HEK293 (cell line): ENCODE measurements around the gene MKNK2.
A peak's percentile ranks its signal among the peaks of the same experiment; 100 is the strongest.

ENCODE experiments used
- CTCF ChIA-PET: fragments of 350-600 bp; formaldehyde crosslinking; extraction: SDS; loops from one replicate; lab custom pipeline; 2021; ENCODE audit warnings: antibody characterized with exemption; lab: Yijun Ruan, JAX
- POLR2A ChIA-PET: fragments of 300-600 bp; formaldehyde crosslinking; extraction: SDS; loops from one replicate; lab custom pipeline; 2020; ENCODE audit warnings: antibody characterized with exemption, inconsistent platforms; lab: Yijun Ruan, JAX
- H3K27ac ChIP-seq: fragments of 200-500 bp; sonication (Bioruptor generic); 2 replicates; pipeline ENCODE4 v1.5.1; 2014; ENCODE audit warnings: low read depth, low read length, control low read depth, inconsistent platforms; ENCODE audit errors: extremely low read depth
- H3K36me3 ChIP-seq, 2 experiments: fragments of 200-500 bp in 1 of 2; sonication (Bioruptor generic) in 1 of 2; 1 replicate in 1 of 2; 2 replicates in 1 of 2; pipeline ENCODE4 v1.5.1; 2014 to 2017; ENCODE audit warnings: inconsistent platforms in 2 of 2, low read length in 2 of 2; ENCODE audit not compliant: control insufficient read depth in 2 of 2, insufficient read depth in 1 of 2
- H3K4me1 ChIP-seq: fragments of 200-500 bp; sonication (Bioruptor generic); 2 replicates; pipeline ENCODE4 v1.5.1; 2014; ENCODE audit warnings: mild to moderate bottlenecking, low read length, inconsistent platforms; ENCODE audit not compliant: control insufficient read depth, insufficient read depth
- H3K4me3 ChIP-seq: 2 replicates; pipeline ENCODE4 v1.5.1; 2011; ENCODE audit warnings: low read depth, mild to moderate bottlenecking, control low read depth, low read length, moderate library complexity
- H3K9me3 ChIP-seq: fragments of 200-500 bp; sonication (Bioruptor generic); 2 replicates; pipeline ENCODE4 v1.5.1; 2014; ENCODE audit warnings: low read depth, low read length, inconsistent platforms; ENCODE audit not compliant: control insufficient read depth, insufficient read depth
- SP7 ChIP-seq: fragments of 450-650 bp; formaldehyde crosslinking; IDR thresholded peaks from 2 replicates; pipeline ENCODE4 v1.5.1; 2016; ENCODE audit warnings: missing biosample characterization, missing genetic modification characterization
- TRIM28 ChIP-seq: IDR thresholded peaks from 2 replicates; pipeline ENCODE4 v1.6.1; 2011; ENCODE audit warnings: low read length, control low read depth, borderline replicate concordance
- ZBTB6 ChIP-seq: fragments of 450-650 bp; formaldehyde crosslinking; IDR thresholded peaks from 2 replicates; pipeline ENCODE4 v1.5.1; 2017; ENCODE audit warnings: missing biosample characterization, missing genetic modification characterization
- ZNF112 ChIP-seq: fragments of 450-650 bp; formaldehyde crosslinking; IDR thresholded peaks from 2 replicates; pipeline ENCODE4 v1.5.0; 2017; ENCODE audit warnings: missing biosample characterization, missing genetic modification characterization
- ZNF2 ChIP-seq: fragments of 450-650 bp; formaldehyde crosslinking; IDR thresholded peaks from 2 replicates; pipeline ENCODE4 v1.5.1; 2016; ENCODE audit warnings: missing biosample characterization, missing genetic modification characterization
- ZNF202 ChIP-seq: fragments of 450-650 bp; formaldehyde crosslinking; IDR thresholded peaks from 2 replicates; pipeline ENCODE4 v1.5.1; 2016; ENCODE audit warnings: missing biosample characterization, missing genetic modification characterization, borderline replicate concordance
- ZNF366 ChIP-seq: fragments of 450-650 bp; formaldehyde crosslinking; conservative IDR thresholded peaks from 2 replicates; pipeline ENCODE4 v1.5.1; 2016; ENCODE audit warnings: missing biosample characterization, missing genetic modification characterization
- ZNF394 ChIP-seq: fragments of 450-650 bp; formaldehyde crosslinking; IDR thresholded peaks from 2 replicates; pipeline ENCODE4 v1.5.1; 2016; ENCODE audit warnings: missing biosample characterization, missing genetic modification characterization, mild to moderate bottlenecking, moderate library complexity, borderline replicate concordance
- ZNF416 ChIP-seq: fragments of 450-650 bp; formaldehyde crosslinking; IDR thresholded peaks from 2 replicates; pipeline ENCODE4 v1.5.1; 2016; ENCODE audit warnings: missing biosample characterization, missing genetic modification characterization
- ZNF513 ChIP-seq: fragments of 450-650 bp; IDR thresholded peaks from 2 replicates; pipeline ENCODE4 v1.5.1; 2018; ENCODE audit warnings: missing biosample characterization, missing genetic modification characterization
- ZNF548 ChIP-seq: fragments of 450-650 bp; formaldehyde crosslinking; IDR thresholded peaks from 2 replicates; pipeline ENCODE4 v1.5.1; 2016; ENCODE audit warnings: missing biosample characterization, missing genetic modification characterization
- ZNF600 ChIP-seq: fragments of 450-650 bp; formaldehyde crosslinking; IDR thresholded peaks from 2 replicates; pipeline ENCODE4 v1.5.1; 2016; ENCODE audit warnings: missing biosample characterization, missing genetic modification characterization
- ZNF610 ChIP-seq: fragments of 450-650 bp; formaldehyde crosslinking; IDR thresholded peaks from 2 replicates; pipeline ENCODE4 v1.5.1; 2016; ENCODE audit warnings: missing biosample characterization, missing genetic modification characterization, borderline replicate concordance
- ZNF629 ChIP-seq: fragments of 450-650 bp; formaldehyde crosslinking; IDR thresholded peaks from 2 replicates; pipeline ENCODE4 v1.5.1; 2017; ENCODE audit warnings: missing biosample characterization, missing genetic modification characterization
- ZNF660 ChIP-seq: fragments of 450-650 bp; IDR thresholded peaks from 2 replicates; pipeline ENCODE4 v1.5.1; 2018; ENCODE audit warnings: missing biosample characterization, mild to moderate bottlenecking, missing genetic modification characterization
- ZNF677 ChIP-seq: fragments of 450-650 bp; IDR thresholded peaks from 2 replicates; pipeline ENCODE4 v1.5.0; 2018; ENCODE audit warnings: missing biosample characterization, mild to moderate bottlenecking, missing genetic modification characterization, moderate library complexity
- ZNF830 ChIP-seq: fragments of 450-650 bp; IDR thresholded peaks from 2 replicates; pipeline ENCODE4 v1.5.0; 2018; ENCODE audit warnings: missing biosample characterization, missing genetic modification characterization, low read depth, mild to moderate bottlenecking, moderate library complexity
- ZNF843 ChIP-seq: fragments of 450-650 bp; formaldehyde crosslinking; IDR thresholded peaks from 2 replicates; pipeline ENCODE4 v1.5.1; 2016; ENCODE audit warnings: missing biosample characterization, missing genetic modification characterization
- ZSCAN5A ChIP-seq: fragments of 450-650 bp; formaldehyde crosslinking; IDR thresholded peaks from 2 replicates; pipeline ENCODE4 v1.5.1; 2016; ENCODE audit warnings: missing biosample characterization, missing genetic modification characterization

The MKNK2 gene

GRCh38 chr19:2050991-2051772 is at the start of gene MKNK2 (continued):
- no peak; the same call in 1 of the 2 replicates for TF ChIP-seq ZNF513 (tag by site-specific recombination)
- peak; percentile 93; the same call in 1 of the 2 replicates for TF ChIP-seq ZSCAN5A (tag by site-specific recombination)
- peak; percentile 58; the same call in 1 of the 2 replicates for TF ChIP-seq ZNF2 (tag by site-specific recombination)
- TF ChIP-seq TRIM28, result no peak
- 0 out of 2 replicates have a peak, but pooled peaks have one; percentile 12 for TF ChIP-seq ZNF629 (tag by site-specific recombination)
- TF ChIP-seq ZNF548 (tag by site-specific recombination), result no peak

- Histone ChIP-seq H3K27ac (no peak overlapping the region), H3K36me3 (peaks cover 14 to 62% of the 10 kb centered on the region in 2 experiments; a peak in 2 of 3 replicates), H3K4me1 (peaks cover 7% of the 10 kb centered on the region; the same call in 1 of the 2 replicates), H3K9me3 (no peaks in the 10 kb centered on the region), H3K4me3 (no peak overlapping the region)
- ChIA-PET POLR2A (no interaction called here), CTCF (no interaction called here)
- no peak for TF ChIP-seq ZNF843 (tag by site-specific recombination)
- no peak for TF ChIP-seq ZNF202 (tag by site-specific recombination)
- no peak for TF ChIP-seq ZNF416 (tag by site-specific recombination)
- TF ChIP-seq ZNF830 (tag by site-specific recombination), result no peak
- TF ChIP-seq ZNF610 (tag by site-specific recombination), result no peak
Measured at GRCh38 chr19:2100719-2101061, 49.6 kb upstream of the MKNK2 start.

- Histone ChIP-seq H3K4me1 (peaks cover 7% of the 10 kb centered on the region; the same call in 1 of the 2 replicates), H3K27ac (no peak overlapping the region), H3K36me3 (peaks cover 13 to 56% of the 10 kb centered on the region in 2 experiments; a peak in 2 of 3 replicates), H3K4me3 (no peak overlapping the region), H3K9me3 (no peaks in the 10 kb centered on the region)
- no peak for TF ChIP-seq ZNF112 (tag by site-specific recombination)
- no peak for TF ChIP-seq ZNF394 (tag by site-specific recombination)
- peak; percentile 65; the same call in 1 of the 2 replicates for TF ChIP-seq ZBTB6
- TF ChIP-seq SP7 (tag by site-specific recombination), result no peak
- TF ChIP-seq ZNF366, result no peak
- no peak for TF ChIP-seq ZNF843 (tag by site-specific recombination)
- TF ChIP-seq ZNF660, result no peak
- peak; percentile 48; the same call in 1 of the 2 replicates for TF ChIP-seq ZNF600 (tag by site-specific recombination)
- TF ChIP-seq ZNF677 (tag by site-specific recombination), result peak; percentile 79
- POLR2A ChIA-PET, result no interaction called here
- CTCF ChIA-PET, result no interaction called here
Measured at GRCh38 chr19:2099937-2100718, 49.1 kb upstream of the MKNK2 start.
